NCI-H128 (cell line): ENCODE data around the gene STXBP6.

Experiments
- DNase-seq: peaks from one replicate; lab custom pipeline; 2025; ENCODE audit not compliant: unreplicated experiment; lab: John Stamatoyannopoulos, UW

The STXBP6 gene

DNA sequence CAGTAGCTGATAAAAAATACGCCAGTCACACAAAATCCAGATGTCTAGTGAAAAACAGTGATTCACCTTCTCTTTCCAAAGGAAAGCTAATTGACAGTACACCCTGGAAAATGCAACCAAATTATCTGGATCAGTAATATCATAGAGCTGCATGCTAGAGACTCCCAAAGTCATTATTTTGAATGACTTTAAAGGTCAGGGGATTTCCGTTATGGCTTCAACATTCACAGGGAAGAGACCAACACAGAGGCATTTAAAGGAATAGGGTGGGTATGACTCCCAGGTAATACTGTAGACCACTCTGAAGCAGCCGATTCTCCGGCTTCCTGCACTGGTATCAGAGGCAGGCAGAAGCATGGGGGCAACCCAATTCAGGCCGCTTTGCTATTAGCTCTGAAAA, 190.4 kb downstream of the STXBP6 start:
- no peak for DNase-seq

DNA sequence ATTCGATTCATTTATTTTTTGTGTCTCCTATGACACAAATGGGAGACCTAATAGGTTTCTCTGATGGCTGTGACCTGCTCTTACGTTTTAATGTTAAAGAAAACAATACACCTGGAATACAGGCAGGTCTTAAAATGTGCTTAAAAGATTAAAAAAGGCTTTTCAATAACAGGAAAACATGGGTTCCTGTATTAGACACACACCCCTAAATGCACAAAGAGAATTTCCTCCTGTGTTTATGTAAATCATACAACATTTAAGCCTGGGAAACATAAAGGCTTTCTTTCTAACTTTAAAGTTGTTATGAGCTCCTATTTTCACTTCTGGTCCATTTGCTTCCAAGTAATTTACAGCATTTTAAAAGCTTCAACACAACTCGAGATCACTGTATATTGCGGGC, 191.3 kb downstream of the STXBP6 start:
- DNase-seq = no peak

DNA sequence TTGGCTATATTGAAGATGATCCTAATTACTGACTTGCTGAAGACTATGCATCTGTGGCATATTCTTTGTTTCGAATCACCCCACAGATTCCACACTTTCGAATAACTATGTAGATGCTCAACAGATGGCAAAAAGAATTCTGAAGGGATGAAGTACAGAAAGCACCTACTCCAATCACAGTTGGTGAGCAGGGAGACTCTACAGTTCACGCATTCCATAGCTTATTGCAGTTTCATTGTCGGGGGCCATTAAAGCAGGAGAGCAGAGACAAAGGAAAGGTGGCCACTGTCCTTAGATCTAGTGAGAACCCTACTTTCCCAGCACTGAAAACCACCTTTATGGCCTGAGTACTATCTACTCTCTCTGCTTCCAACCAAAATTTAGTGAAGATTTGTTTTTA, 191.9 kb downstream of the STXBP6 start:
- no peak for DNase-seq

DNA sequence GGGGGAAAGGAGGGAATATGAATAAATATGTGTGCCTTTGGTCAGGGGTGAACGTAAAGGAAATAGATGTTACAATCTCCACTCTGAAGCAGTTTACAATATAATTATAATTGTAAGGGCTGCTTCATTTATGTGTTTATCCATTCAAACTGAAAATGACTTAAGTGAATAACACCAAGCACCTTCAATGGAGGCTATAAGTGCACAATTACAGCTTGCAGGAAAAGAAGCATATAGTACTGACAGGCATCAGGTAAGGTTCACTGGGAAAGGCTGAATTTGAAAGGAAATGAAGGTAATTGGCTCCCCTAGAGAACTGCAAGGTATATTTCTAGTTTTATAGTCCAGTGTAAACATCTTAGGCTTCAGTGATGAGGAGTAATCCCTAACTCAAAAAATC, 192.7 kb downstream of the STXBP6 start:
- DNase-seq = no peak

DNA sequence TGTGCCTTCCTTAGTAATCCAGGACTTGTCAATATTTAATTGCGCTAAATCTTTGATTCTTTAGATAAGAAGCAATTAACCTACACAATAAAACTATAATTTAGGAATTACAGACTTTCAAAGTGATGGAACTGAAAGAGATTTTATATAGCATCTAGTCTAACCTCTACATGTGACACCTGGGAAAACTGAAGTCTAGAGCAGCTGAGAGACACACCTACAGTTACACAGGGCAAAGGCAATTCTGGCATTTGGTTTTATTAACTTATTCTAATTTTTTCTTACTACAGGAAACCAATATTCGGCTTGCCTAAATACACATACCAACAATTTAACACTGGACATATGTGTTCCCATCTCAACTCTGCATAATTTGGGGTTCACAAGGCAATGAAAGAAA, 196.5 kb downstream of the STXBP6 start:
- no peak for DNase-seq

DNA sequence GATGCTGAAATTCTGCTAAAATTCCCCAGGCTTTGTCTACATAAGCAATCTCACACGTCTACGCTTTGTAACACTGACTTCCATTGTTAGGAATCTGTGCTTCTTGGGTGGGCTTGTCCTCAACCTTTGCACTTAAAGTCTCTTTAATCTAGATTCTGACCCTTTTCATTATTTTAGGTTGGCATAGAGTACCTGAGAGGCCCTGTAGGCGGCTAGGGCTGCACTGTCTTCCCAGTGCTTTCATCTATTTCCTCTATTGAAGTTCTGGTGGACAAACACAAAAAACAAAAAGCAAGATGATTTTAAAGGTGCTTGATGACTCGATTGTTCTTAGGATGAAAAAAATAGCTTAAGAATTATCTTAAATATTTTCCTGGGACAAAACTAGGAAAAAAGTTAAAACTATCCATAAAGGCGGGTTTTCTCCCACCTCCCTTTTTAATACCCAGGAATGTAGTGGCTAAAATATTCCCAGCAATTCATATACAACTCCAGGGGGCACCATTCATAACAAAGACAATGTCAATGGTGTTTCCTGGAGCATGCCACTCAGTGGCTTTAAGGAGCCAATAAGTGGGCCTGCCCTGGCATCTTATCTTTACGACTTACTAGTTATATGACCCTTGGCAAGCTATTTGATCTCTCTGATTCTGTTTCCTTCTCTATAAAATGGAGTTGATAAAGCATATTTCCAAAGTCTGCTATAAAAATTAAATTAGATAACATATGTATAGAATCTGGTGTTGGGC, 197.5 kb downstream of the STXBP6 start:
- DNase-seq = no peak

DNA sequence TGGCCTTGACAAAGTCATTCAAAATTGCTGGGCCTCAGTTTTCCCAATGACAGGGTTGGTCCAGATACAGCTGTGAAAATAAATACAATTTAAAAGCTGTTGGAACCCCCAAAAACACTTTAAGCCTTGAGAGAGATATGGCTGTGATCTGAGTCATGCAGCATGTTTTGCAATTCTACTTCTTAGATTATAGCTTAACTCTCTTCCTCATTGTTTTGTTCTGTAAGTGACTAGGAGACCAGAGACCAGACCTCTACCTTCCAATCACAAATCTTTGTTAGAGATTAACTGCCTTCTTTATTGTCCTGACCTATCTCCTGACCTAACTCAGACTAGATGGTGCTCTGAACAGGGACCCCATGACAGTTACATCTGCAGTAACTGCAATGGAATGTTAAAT, 198.1 kb downstream of the STXBP6 start:
- no peak for DNase-seq

DNA sequence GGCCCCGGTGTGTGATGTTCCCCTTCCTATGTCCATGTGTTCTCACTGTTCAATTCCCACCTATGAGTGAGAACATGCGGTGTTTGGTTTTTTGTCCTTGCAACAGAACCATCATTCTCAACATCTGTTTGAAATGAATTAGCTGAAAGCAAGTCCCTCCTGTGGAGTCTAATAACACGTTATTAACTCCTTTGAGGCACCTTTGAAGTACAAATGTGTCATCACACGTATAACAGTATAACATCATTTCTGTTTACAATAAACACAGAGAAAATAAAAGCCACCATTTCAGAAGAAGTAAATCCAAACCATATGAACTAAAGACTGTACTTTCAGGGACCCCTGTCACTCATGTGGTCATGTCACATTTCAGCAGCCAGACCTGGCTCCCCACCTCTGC, 198.5 kb downstream of the STXBP6 start:
- DNase-seq = no peak

DNA sequence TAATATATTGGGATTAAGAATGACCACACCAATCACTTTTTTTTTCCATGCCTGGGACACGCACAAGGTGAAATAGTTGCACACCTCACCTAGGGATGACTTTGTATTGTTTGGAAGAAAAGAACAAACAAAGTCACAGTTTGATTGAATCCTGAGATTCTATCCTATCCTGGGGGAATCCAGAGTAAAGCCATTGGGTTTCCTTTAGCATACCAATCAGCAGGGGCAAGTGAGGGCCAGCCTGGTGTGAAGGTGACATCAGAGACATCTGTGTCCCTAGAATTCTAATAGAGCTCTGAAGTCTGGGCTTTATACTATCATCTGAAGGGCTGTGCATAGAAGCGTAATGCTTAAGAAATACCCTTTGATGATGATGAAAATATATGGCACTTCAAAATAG, 199.9 kb downstream of the STXBP6 start:
- DNase-seq = no peak

DNA sequence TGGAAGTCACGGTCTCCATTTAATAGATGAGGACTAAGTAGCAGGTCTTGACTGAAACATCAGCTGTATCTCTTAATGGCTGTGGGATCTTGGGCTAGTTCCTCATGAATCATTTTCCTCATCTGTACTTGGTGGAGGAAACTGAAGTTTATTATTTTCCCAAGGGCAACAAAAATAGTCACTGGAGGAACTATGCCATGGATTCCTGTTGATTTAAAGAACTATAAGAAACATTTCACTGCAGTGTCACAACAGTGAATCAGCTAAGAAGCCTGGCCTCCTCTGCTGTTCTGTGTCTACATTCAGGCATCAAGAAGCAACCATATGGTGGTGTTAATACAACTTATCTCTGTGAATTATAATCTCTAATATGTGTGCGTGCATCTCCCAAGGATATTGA, 200.5 kb downstream of the STXBP6 start:
- no peak for DNase-seq

DNA sequence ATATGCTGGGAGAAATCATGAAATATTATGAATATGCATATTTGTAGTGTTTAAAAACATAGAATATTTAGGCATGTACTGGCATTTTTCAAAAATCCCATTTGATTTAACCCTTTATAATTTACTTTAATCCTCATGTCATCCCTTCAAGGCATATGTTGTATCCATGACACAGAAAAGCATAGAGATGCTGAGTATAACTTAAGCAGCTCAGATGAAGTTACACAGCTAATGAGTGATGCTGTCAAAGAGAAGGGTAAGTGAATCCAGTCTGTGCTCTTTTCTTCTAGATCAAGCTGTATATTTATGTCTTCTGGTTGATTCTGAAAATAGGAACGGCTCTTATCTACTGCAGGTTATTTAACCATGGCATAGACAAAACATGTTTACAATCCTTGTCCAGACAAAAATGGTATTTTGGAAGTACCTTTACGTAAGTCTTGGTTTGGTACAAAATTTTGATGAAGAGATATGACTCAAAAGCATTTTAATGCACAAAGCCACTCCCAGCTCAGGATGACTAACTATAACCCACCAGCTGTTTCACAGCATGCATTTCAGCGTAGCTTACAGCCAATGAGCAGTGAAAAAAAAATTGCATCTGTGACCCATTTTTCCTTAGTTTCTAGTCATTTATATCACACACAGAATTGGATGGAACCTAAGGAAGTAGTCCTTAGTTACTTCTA, 201.7 kb downstream of the STXBP6 start:
- DNase-seq = no peak

DNA sequence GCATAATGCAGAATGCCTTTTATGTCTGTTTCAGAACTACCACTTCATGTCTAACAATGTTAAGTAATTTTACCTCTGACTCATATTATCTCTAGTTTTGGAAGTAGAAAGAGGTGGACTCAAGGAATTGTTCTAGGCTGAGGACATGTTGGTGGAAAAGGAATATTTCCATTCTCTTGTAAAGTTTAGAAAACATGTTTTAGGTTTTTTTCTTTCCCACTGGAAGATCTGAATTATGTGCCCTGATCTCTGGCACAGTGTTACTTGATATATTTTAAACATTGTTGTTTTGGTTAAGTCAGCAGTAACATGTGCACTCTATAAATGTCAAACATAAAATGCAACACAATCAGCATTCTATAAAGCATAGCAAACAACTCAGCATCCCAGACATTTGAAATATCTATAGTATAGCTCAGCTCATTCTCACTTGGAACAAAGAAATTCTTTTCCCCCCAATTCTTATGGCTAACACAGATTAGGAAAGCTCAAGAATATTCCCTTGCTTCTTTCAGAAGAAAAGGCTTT, 202.3 kb downstream of the STXBP6 start:
- no peak for DNase-seq

DNA sequence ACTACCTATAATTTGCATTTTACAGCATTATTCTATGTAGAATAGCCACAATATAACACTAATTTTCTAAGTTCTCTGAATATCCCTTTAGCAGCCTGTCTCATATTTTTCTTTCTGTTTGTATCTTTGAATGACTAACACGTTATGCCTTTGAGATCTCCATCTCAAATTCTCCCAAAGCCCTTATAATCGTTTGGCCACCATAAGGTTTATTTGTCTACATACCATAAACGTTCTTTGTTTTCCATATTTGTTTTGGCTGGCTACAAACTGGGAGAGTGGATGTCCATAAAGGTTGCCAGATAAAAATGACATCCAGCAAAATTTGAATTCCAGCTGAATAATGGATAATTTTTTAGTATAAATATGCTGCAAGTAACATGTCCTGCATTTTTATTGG, 203.7 kb downstream of the STXBP6 start:
- no peak for DNase-seq

DNA sequence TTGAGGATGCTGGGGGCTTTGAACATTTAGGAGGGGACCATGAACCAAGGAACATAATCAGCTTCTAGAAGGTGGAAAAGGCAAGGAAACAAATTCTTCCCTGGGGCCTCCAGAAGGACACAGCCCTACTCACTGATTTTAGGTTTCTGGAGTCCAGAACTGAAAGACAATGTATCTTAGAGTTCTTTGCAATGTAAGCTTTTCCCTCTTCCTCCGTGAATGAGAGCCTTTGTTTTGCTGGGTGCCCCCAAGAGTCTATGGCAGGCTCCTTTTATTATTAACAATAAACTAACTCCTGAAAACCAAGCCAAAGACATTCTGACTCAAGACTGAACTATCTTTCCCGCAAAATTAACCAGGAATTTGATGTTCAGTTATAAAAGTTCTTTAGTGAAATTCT, 204.1 kb downstream of the STXBP6 start:
- DNase-seq = no peak

DNA sequence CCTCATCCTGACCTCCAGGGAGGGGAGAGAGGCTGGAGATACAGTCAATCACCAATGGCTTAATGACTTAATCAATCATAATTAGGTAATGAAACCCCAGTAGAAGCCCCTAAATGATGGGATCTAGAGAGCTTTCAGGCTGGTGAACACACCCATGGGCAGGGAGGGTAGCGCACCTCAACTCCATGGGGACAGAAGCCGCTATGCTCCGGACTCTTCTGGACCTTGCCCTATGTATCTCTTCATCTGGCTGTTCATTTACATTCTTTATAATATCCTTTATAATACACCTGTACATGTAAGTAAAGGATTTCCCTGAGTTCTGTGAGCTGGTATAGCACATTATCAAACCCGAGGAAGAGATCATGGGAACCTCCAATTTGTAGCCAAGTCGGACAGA, 205.9 kb downstream of the STXBP6 start:
- no peak for DNase-seq

DNA sequence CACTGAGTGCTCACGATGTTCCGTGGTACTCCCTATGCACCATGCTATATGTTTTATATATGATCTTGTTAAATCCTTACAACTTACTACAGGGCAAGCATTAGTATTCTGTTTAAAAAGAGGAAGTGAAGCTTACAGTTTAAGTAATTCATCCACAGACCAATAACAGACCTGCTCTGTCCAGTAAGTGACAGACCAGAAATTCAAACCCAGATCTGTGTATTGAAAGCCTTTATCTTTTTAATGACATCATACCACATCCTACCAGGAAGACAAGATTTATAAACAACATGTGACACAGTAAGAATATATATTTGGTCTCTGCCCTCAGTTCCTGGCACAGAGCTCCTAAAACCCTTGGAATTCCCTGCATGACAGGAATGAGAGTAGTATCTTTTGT, 206.5 kb downstream of the STXBP6 start:
- no peak for DNase-seq

DNA sequence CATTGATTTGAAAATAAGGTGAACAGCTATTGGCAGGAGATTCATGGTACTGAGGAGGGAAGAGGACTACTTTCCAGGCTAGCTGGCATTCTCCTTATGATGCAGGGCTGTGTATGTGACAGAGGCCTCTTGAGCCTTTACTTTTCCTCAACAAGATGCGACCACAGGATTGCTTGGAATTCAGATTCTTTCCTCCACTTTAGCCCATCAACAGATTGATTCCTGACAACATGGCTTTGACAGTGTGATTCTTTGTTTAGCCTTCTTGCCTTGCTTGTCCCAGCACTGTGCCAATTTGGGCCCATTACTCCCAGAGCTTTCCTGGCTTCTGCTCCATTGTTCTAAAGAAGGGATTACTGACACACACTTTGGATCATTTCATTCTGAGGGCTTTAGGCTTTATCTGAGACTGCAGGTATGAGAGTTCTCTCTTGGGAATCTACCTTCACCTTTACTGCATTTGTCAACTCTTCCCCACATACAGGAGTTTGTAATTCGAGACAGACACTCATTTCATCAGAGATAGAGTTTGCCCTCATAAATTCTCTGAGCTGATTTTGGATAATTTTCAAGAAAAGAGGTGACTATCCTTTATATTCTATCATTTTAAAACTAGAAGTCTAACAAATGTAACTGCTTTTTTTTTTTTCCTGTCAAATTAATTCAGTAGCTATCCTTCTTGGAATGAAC, 209.6 kb downstream of the STXBP6 start:
- no peak for DNase-seq

DNA sequence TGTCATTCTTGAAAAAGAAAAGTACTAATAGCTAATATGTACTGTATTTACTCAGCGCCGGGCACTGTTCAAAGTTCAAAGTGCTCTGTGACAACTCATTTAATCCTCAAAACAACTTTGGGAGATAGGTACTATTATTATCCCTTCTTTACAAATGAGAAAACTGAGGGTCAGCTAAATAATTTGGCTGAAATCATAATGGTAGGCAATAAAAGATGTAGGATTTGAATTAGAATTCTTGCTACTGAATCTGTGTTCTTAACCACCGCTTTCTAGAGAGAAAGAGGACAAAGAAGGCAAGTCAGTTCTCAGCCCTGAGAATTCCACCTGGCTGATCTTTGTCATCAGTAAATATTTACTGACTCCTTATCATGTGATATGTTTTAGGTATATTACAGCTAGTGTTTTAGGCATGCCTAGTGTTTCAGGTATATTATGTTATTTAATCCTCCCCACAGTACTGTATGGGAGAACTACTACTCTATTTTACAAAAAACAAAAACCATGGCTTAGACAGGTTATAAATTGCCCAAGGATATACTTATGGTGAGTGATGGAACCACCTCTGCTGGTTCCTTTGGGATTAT, 210.2 kb downstream of the STXBP6 start:
- no peak for DNase-seq

DNA sequence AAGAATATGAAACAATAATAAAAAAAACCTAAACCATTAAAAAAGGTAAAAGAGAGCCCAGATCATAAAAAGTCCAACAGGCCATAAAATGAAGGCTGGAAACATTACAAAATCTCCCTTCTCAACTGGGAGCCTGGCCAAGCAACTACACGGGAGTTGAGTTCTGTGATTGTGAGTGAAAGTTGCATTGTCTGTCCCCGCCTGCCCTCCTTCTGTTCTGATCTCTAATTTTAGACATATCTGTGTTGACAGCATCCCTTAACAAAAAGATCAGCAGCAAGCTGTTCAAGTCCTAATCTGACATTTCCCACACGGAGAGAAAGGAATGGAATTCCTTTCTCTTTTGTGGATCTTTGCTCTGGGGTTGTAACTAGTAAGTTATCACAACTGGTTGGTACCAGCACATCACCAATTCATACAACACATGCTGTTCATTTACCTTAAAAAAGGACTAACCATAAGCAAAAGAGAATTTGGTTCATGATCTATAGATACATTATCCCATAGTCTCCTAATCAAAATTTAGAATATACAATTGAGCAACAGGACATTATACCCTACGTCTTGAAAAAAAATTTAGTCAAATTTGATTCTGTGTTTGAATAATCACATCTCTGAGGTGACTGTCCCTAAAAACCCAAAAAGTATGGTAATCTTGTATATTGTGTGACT, 210.9 kb downstream of the STXBP6 start:
- no peak for DNase-seq

DNA sequence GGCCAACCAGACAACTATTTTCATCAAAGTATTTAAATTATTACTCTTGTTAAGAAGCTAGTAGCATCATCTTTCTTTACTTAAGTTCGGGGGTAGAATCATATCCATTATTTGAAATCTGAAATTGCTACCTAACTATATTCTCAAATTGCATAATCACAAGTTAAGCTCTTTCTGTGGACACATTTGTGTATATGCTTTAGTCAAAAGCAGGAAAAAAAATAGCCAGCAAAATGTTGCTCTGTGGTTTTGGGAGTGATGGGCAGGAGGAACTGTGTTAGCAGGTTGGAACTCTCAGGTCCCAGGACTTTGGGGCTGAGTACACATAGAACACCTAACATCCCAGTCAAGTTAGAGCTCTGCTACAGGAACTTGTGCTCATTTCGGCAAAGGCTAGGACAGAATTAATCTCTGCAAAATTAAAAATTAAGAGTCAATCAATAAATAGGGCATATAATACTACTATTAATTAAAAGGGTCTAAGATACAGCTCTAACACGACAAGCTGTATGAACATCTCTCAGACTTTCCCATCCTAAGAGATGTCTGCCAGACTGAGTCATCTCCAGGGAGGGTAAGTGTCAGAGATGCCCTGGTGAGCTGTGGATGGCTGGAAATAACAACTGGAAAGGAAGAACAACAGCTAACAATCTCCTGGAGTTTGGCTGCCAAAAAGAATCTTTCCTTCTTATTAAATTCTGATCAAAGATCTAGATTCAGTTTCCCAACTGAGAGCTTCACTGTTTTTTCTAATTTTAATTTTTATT, 212.5 kb downstream of the STXBP6 start:
- DNase-seq = no peak
